K562 (cell line): Measurements from ENCODE around the gene ACTN4. TPM values are rescaled to one million over a fixed set of nuclear protein-coding genes. Genes with fewer than 3 reads are reported as not detected.

Experiments used
- CTBP1 ChIP-seq: fragments of 450-650 bp; IDR thresholded peaks from 2 replicates; pipeline ENCODE4 v1.6.1; 2016; ENCODE audit warnings: borderline replicate concordance
- RCOR1 ChIP-seq, 2 experiments: IDR thresholded peaks; 2 replicates each; pipeline ENCODE4 v1.6.1; 2012; ENCODE audit warnings: low read depth in 2 of 2, low read length in 2 of 2, borderline replicate concordance in 1 of 2, improper control_type of control experiment in 1 of 2
- TBL1XR1 ChIP-seq, 2 experiments: IDR thresholded peaks; 2 replicates each; pipeline ENCODE4 v1.6.1; 2012; ENCODE audit warnings: improper control_type of control experiment in 2 of 2, low read length in 2 of 2, mild to moderate bottlenecking in 1 of 2
- polyA plus RNA-seq, 8 experiments: library from polyadenylated mRNA; depleted of rRNA in 4 of 8; stranded (reverse) in 5 of 8; unstranded in 3 of 8; fragments of >200 nt; fragmentation: Nextera tagmentation in 2 of 8; fragmentation: Illumina TruSeq in 1 of 8; extraction: Ambion mirVana in 2 of 8; extraction: Trizol in 1 of 8; gene quantifications; 2 replicates each; pipeline versions ENCODE4 v1.2.1 to v1.2.3, GENCODE V29; 2011 to 2014; ENCODE audit warnings: inconsistent platforms in 1 of 8, missing spikeins in 1 of 8
- total RNA-seq, 7 experiments: library from RNA; depleted of rRNA in 6 of 7; stranded (reverse); fragments of >200 nt in 6 of 7; fragmentation: Illumina TruSeq in 2 of 7; extraction: Trizol in 2 of 7; gene quantifications; 2 replicates each; pipeline versions ENCODE4 v1.2.1 to v1.2.3, GENCODE V29; 2011 to 2021; ENCODE audit warnings: low replicate concordance in 1 of 7
- TF ChIP-seq, protein P1 (sequence below): sonication (generic); formaldehyde crosslinking; IDR thresholded peaks from 2 replicates; pipeline ENCODE4 v1.4.0; 2020; ENCODE audit warnings: mild to moderate bottlenecking, missing genetic modification reagents
- TF ChIP-seq, protein P2 (sequence below), 2 experiments: fragments of 450-650 bp; formaldehyde crosslinking in 1 of 2; IDR thresholded peaks; 2 replicates each; pipeline versions ENCODE4 v1.4.0 to v1.6.1; 2014 to 2020; ENCODE audit warnings: mild to moderate bottlenecking in 2 of 2, borderline replicate concordance in 1 of 2, low read depth in 1 of 2
- TF ChIP-seq, protein P3 (sequence below): sonication (generic); formaldehyde crosslinking; IDR thresholded peaks from 2 replicates; pipeline ENCODE4 v1.8.0; 2022; ENCODE audit warnings: missing genetic modification reagents, mild to moderate bottlenecking, moderate library complexity, borderline replicate concordance
- TF ChIP-seq, protein P4 (sequence below): sonication (generic); formaldehyde crosslinking; IDR thresholded peaks from 2 replicates; pipeline ENCODE4 v1.8.1; 2023; ENCODE audit warnings: mild to moderate bottlenecking, missing genetic modification reagents
- TF ChIP-seq, protein P5 (sequence below): fragments of 250-450 bp; sonication (Bioruptor Pico); IDR thresholded peaks from 2 replicates; pipeline ENCODE4 v1.8.0; 2021; ENCODE audit warnings: moderate library complexity, mild to moderate bottlenecking, inconsistent platforms

The ACTN4 gene
- total and polyA plus RNA-seq, 9 of the 15 experiments (the other 6 are each of a cell fraction or from before 2014, with no cell fraction given): 3.1 to 385 (median 125) TPM

DNA sequence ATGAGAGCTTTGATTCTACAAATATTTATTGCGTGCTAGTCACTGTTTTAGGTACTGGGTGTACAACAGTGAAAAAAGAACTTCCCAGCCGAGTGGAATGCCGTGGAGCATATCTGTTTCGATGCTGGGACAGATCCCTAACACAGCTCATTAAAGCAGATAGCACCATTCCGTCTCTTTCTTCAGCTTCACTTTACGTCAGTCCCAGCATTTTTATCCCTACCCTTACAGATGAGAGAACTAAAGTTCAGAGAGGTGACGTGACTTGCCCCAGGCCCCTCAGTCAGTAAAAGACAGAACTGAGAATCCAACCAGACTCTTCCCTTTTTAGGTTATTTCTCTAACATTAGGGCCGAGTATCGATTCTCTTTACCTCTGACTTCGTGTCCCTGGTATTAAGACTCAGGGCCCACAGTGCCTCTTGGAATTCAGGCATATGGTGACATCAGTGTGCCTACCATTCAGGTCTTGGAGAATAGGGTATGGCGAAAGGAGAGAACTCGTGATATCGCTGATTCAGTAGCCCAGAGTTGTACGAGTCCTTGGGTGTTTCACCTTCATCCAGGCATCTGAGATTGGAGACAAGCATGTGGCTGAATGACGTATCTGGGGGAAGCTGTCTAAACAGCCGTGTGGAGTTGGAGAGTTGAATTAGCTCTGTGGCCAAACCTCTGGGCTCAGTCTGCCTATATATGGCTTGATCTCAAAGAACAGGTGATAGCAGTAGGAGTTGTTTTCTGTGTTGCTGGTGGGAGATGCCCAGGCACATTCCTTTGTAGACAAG is 27.1 kb downstream of the ACTN4 start (continued):
- TF ChIP-seq, protein P1, sequence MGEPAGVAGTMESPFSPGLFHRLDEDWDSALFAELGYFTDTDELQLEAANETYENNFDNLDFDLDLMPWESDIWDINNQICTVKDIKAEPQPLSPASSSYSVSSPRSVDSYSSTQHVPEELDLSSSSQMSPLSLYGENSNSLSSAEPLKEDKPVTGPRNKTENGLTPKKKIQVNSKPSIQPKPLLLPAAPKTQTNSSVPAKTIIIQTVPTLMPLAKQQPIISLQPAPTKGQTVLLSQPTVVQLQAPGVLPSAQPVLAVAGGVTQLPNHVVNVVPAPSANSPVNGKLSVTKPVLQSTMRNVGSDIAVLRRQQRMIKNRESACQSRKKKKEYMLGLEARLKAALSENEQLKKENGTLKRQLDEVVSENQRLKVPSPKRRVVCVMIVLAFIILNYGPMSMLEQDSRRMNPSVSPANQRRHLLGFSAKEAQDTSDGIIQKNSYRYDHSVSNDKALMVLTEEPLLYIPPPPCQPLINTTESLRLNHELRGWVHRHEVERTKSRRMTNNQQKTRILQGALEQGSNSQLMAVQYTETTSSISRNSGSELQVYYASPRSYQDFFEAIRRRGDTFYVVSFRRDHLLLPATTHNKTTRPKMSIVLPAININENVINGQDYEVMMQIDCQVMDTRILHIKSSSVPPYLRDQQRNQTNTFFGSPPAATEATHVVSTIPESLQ (CRISPR knock-in tag): 0 out of 2 replicates have a peak, but pooled peaks have one; percentile 28
- TF ChIP-seq, protein P2, sequence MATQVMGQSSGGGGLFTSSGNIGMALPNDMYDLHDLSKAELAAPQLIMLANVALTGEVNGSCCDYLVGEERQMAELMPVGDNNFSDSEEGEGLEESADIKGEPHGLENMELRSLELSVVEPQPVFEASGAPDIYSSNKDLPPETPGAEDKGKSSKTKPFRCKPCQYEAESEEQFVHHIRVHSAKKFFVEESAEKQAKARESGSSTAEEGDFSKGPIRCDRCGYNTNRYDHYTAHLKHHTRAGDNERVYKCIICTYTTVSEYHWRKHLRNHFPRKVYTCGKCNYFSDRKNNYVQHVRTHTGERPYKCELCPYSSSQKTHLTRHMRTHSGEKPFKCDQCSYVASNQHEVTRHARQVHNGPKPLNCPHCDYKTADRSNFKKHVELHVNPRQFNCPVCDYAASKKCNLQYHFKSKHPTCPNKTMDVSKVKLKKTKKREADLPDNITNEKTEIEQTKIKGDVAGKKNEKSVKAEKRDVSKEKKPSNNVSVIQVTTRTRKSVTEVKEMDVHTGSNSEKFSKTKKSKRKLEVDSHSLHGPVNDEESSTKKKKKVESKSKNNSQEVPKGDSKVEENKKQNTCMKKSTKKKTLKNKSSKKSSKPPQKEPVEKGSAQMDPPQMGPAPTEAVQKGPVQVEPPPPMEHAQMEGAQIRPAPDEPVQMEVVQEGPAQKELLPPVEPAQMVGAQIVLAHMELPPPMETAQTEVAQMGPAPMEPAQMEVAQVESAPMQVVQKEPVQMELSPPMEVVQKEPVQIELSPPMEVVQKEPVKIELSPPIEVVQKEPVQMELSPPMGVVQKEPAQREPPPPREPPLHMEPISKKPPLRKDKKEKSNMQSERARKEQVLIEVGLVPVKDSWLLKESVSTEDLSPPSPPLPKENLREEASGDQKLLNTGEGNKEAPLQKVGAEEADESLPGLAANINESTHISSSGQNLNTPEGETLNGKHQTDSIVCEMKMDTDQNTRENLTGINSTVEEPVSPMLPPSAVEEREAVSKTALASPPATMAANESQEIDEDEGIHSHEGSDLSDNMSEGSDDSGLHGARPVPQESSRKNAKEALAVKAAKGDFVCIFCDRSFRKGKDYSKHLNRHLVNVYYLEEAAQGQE (IDR thresholded peaks at IDR 0.05; ENCODE audit: borderline replicate concordance): no peak
- TF ChIP-seq, protein P2 (CRISPR knock-in tag; IDR thresholded peaks at IDR 0.05; ENCODE audit: low read depth): no peak
- TF ChIP-seq, protein P3, sequence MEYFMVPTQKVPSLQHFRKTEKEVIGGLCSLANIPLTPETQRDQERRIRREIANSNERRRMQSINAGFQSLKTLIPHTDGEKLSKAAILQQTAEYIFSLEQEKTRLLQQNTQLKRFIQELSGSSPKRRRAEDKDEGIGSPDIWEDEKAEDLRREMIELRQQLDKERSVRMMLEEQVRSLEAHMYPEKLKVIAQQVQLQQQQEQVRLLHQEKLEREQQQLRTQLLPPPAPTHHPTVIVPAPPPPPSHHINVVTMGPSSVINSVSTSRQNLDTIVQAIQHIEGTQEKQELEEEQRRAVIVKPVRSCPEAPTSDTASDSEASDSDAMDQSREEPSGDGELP: peak; percentile 11; the same call in 1 of the 2 replicates
- TF ChIP-seq, protein P4, sequence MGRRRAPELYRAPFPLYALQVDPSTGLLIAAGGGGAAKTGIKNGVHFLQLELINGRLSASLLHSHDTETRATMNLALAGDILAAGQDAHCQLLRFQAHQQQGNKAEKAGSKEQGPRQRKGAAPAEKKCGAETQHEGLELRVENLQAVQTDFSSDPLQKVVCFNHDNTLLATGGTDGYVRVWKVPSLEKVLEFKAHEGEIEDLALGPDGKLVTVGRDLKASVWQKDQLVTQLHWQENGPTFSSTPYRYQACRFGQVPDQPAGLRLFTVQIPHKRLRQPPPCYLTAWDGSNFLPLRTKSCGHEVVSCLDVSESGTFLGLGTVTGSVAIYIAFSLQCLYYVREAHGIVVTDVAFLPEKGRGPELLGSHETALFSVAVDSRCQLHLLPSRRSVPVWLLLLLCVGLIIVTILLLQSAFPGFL (CRISPR knock-in tag): no peak
- TF ChIP-seq RCOR1 (IDR thresholded peaks at IDR 0.05; ENCODE audit: borderline replicate concordance in 1 of 2, low read depth in 2 of 2, low read length in 2 of 2) (peak in 1 of 2 experiments; percentile 86; a peak in 1 of 4 replicates), CTBP1 (peak; percentile 67), TBL1XR1 (IDR thresholded peaks at IDR 0.05; ENCODE audit: low read length in 2 of 2) (peak in 1 of 2 experiments; percentile 59; a peak in 1 of 4 replicates)
- TF ChIP-seq, protein P5, sequence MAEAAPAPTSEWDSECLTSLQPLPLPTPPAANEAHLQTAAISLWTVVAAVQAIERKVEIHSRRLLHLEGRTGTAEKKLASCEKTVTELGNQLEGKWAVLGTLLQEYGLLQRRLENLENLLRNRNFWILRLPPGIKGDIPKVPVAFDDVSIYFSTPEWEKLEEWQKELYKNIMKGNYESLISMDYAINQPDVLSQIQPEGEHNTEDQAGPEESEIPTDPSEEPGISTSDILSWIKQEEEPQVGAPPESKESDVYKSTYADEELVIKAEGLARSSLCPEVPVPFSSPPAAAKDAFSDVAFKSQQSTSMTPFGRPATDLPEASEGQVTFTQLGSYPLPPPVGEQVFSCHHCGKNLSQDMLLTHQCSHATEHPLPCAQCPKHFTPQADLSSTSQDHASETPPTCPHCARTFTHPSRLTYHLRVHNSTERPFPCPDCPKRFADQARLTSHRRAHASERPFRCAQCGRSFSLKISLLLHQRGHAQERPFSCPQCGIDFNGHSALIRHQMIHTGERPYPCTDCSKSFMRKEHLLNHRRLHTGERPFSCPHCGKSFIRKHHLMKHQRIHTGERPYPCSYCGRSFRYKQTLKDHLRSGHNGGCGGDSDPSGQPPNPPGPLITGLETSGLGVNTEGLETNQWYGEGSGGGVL (CRISPR knock-in tag): no peak
